Measurements from ENCODE around the gene RAB9B. TPM values are rescaled to one million over a fixed set of nuclear protein-coding genes. Genes with fewer than 3 reads are reported as not detected.

Gene RAB9B
- total RNA-seq, 1 donor, result 0.86 TPM

- TF ChIP-seq, protein P1, sequence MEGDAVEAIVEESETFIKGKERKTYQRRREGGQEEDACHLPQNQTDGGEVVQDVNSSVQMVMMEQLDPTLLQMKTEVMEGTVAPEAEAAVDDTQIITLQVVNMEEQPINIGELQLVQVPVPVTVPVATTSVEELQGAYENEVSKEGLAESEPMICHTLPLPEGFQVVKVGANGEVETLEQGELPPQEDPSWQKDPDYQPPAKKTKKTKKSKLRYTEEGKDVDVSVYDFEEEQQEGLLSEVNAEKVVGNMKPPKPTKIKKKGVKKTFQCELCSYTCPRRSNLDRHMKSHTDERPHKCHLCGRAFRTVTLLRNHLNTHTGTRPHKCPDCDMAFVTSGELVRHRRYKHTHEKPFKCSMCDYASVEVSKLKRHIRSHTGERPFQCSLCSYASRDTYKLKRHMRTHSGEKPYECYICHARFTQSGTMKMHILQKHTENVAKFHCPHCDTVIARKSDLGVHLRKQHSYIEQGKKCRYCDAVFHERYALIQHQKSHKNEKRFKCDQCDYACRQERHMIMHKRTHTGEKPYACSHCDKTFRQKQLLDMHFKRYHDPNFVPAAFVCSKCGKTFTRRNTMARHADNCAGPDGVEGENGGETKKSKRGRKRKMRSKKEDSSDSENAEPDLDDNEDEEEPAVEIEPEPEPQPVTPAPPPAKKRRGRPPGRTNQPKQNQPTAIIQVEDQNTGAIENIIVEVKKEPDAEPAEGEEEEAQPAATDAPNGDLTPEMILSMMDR (IDR thresholded peaks at IDR 0.05; ENCODE audit: insufficient read depth, low read depth, low read length), result no peak
- DNase-seq (ENCODE audit: low read depth), result no peak
- no peak overlapping the region for H3K4me3 ChIP-seq (ENCODE audit: low read depth, low read length)
These were observed 48.1 kb downstream of the RAB9B start for GRCh38 chrX:103783971-103784370.

- H3K4me3 ChIP-seq (ENCODE audit: low read depth, low read length), result no peak overlapping the region
- TF ChIP-seq, protein P1 (IDR thresholded peaks at IDR 0.05; ENCODE audit: insufficient read depth, low read depth, low read length), result no peak
- DNase-seq (ENCODE audit: low read depth), result no peak
These were observed 48.9 kb downstream of the RAB9B start for GRCh38 chrX:103783196-103783595.

- TF ChIP-seq, protein P1 (IDR thresholded peaks at IDR 0.05; ENCODE audit: insufficient read depth, low read depth, low read length), result no peak
- H3K4me3 ChIP-seq (ENCODE audit: low read depth, low read length), result no peak overlapping the region
- no peak for DNase-seq (ENCODE audit: low read depth)
These were observed 49.4 kb downstream of the RAB9B start for GRCh38 chrX:103782640-103783039.

GRCh38 chrX:103781706-103782105 lies 50.4 kb downstream of the RAB9B start:
- TF ChIP-seq, protein P1 (IDR thresholded peaks at IDR 0.05; ENCODE audit: insufficient read depth, low read depth, low read length), result no peak
- no peak overlapping the region for H3K4me3 ChIP-seq (ENCODE audit: low read depth, low read length)
- no peak for DNase-seq (ENCODE audit: low read depth)

- DNase-seq (ENCODE audit: low read depth), result no peak
- TF ChIP-seq, protein P1 (IDR thresholded peaks at IDR 0.05; ENCODE audit: insufficient read depth, low read depth, low read length), result no peak
- H3K4me3 ChIP-seq (ENCODE audit: low read depth, low read length), result no peak overlapping the region
These were observed 51.0 kb downstream of the RAB9B start for GRCh38 chrX:103781062-103781402.

- TF ChIP-seq, protein P1 (IDR thresholded peaks at IDR 0.05; ENCODE audit: insufficient read depth, low read depth, low read length), result no peak
- no peak overlapping the region for H3K4me3 ChIP-seq (ENCODE audit: low read depth, low read length)
- DNase-seq (ENCODE audit: low read depth), result no peak
These were observed 51.6 kb downstream of the RAB9B start for GRCh38 chrX:103780336-103781061.
